Keratinocyte (primary cell): ENCODE measurements around the gene MZT1.

ENCODE experiments used
- EZH2 ChIP-seq: IDR thresholded peaks from one replicate; pipeline ENCODE4 v1.6.1; 2012; ENCODE audit warnings: inconsistent platforms, mild to moderate bottlenecking, low read length, moderate library complexity
- TF ChIP-seq, protein P1 (sequence below), 3 experiments: IDR thresholded peaks in 1 of 3; conservative IDR thresholded peaks in 1 of 3; optimal IDR thresholded peaks in 1 of 3; 2 replicates in 2 of 3; 3 replicates in 1 of 3; pipeline versions ENCODE3 to v1.5.1; 2011; ENCODE audit warnings: low read length in 3 of 3, mild to moderate bottlenecking in 3 of 3, moderate library complexity in 2 of 3, control low read depth in 1 of 3, inconsistent platforms in 1 of 3; ENCODE audit not compliant: insufficient read depth in 2 of 3; ENCODE audit errors: extremely low read depth in 1 of 3

DNA sequence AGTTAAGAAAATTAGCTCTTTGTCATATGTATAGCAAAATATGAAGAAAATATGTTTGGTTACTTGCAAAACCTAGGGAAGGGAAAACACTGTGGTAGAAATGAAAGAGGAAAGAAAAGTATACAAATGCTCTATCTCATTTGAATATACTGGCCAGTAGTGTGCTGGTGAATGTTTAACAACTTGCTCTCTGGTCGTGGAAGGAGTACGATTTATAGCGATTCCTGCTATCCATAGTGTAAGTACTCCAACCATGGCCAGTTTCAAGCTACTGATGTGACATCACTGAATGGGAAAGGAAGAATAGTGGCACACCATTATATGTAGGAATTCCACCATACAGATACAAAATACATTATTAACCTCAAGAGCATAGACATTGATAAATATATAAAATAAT lies 9.6 kb upstream of the MZT1 start:
- TF ChIP-seq, protein P1, sequence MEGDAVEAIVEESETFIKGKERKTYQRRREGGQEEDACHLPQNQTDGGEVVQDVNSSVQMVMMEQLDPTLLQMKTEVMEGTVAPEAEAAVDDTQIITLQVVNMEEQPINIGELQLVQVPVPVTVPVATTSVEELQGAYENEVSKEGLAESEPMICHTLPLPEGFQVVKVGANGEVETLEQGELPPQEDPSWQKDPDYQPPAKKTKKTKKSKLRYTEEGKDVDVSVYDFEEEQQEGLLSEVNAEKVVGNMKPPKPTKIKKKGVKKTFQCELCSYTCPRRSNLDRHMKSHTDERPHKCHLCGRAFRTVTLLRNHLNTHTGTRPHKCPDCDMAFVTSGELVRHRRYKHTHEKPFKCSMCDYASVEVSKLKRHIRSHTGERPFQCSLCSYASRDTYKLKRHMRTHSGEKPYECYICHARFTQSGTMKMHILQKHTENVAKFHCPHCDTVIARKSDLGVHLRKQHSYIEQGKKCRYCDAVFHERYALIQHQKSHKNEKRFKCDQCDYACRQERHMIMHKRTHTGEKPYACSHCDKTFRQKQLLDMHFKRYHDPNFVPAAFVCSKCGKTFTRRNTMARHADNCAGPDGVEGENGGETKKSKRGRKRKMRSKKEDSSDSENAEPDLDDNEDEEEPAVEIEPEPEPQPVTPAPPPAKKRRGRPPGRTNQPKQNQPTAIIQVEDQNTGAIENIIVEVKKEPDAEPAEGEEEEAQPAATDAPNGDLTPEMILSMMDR (optimal IDR thresholded peaks at IDR 0.05 in 1 of 3, IDR thresholded peaks at IDR 0.05 in 1 of 3, conservative IDR thresholded peaks at IDR 0.05 in 1 of 3; ENCODE audit: extremely low read depth in 1 of 3, insufficient read depth in 2 of 3, low read length in 3 of 3) = no peak
- TF ChIP-seq EZH2 = no peak
